ENCODE measurements around the gene OR7A10.
"Not testable (repeated sequence)": the region's sequence is repeated elsewhere in the genome, so short reads cannot be mapped to it uniquely, and the experiment has no call there.

Gene OR7A10

GRCh38 chr19:14792250-14792649, 56.5 kb downstream of the OR7A10 start:
- DNase-seq: not testable (repeated sequence)
